GM18502 (cell line): Measurements from ENCODE around the gene PLA2G1B.

Experiments used
- ATAC-seq: cut with Tn5 transposase; IDR thresholded peaks from one replicate; pipeline ENCODE4 v1.9.1; 2021; ENCODE audit warnings: mild to moderate bottlenecking; ENCODE audit not compliant: unreplicated experiment, poor library complexity

The PLA2G1B gene

GRCh38 chr12:120331390-120331789 lies 3.8 kb upstream of the PLA2G1B start:
- no peak for ATAC-seq

- no peak for ATAC-seq
Measured at GRCh38 chr12:120328228-120328627, 649 bp upstream of the PLA2G1B start.

- ATAC-seq = no peak
Measured at GRCh38 chr12:120324841-120325417, 2.6 kb downstream of the PLA2G1B start.

GRCh38 chr12:120323772-120324171 lies 3.8 kb downstream of the PLA2G1B start:
- ATAC-seq = no peak

- no peak for ATAC-seq
Measured at GRCh38 chr12:120321382-120322202, 6.0 kb downstream of the PLA2G1B start.

GRCh38 chr12:120317224-120318105 lies 10.1 kb downstream of the PLA2G1B start:
- ATAC-seq = peak; percentile 98

- ATAC-seq = no peak
Measured at GRCh38 chr12:120316798-120317223, 10.8 kb downstream of the PLA2G1B start.

GRCh38 chr12:120314220-120314619 lies 13.4 kb downstream of the PLA2G1B start:
- no peak for ATAC-seq

- peak; percentile 96 for ATAC-seq
Measured at GRCh38 chr12:120301962-120302815, 25.4 kb downstream of the PLA2G1B start, which contains the start of gene SIRT4. Gene SIRT4, plus strand, starts transcription at chr12:120302321. Its CDS starts 1,241 bp downstream, at chr12:120303562.

GRCh38 chr12:120292661-120293531 lies 34.7 kb downstream of the PLA2G1B start, which contains the start of gene RNU4-1:
Gene RNU4-1, minus strand, starts transcription at chr12:120293237.
- ATAC-seq = peak; percentile 51

GRCh38 chr12:120292411-120292660 lies 35.2 kb downstream of the PLA2G1B start:
- peak; percentile 10 for ATAC-seq

GRCh38 chr12:120290609-120291305 lies 36.8 kb downstream of the PLA2G1B start:
- ATAC-seq = no peak

- ATAC-seq = no peak
Measured at GRCh38 chr12:120287491-120287890, 40.1 kb downstream of the PLA2G1B start.

GRCh38 chr12:120286768-120287490 lies 40.6 kb downstream of the PLA2G1B start:
- no peak for ATAC-seq

- ATAC-seq = no peak
Measured at GRCh38 chr12:120284381-120284780, 43.2 kb downstream of the PLA2G1B start.

GRCh38 chr12:120283318-120283717 lies 44.3 kb downstream of the PLA2G1B start:
- no peak for ATAC-seq

GRCh38 chr12:120278137-120279069 lies 49.2 kb downstream of the PLA2G1B start:
- no peak for ATAC-seq
